ENCODE measurements around the gene ASTN2.

Gene ASTN2

DNA sequence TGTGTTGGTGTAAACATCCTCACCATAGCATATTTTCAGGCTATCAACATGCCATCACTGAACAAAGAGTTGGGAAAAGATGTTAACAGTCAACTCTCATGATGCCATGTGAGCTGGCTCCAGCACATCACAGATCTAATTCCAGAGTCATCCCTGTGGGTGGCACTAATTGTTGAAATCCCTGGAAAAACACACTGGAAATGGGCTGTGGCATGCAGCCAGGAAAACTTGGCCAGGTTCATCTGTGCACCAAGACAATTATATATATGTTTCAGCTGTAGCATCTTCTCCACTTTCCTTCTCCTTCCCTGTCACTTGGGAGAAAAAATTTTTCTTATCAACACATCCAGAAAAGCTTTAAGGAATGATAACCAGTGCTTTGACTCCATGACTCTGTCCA lies 414.0 kb downstream of the ASTN2 start:
- DNase-seq, result no peak

DNA sequence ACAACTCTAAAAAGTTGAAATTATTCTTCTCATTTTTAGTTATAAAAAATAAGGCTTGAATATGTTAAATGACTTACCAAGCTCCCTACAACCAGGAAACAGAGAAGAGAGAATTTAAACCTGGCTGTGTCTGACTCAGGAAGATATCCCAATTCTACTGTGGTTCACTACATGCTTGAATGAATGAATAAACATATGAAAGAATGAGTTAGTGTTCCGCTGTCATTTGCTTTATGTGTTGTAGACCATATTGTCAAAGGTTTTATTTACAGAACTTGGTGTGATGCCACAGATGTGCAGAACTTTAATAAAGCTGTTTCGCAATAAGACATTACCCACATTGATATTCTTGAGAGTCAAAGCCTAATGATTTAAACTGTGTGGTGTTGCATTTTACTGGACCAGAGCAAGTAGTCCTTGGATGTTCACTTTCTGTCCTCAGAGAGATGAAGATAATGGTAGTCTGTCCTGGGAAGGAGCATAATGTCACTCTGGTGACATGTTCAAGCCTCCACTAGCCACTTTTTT lies 414.6 kb downstream of the ASTN2 start:
- DNase-seq, result no peak

DNA sequence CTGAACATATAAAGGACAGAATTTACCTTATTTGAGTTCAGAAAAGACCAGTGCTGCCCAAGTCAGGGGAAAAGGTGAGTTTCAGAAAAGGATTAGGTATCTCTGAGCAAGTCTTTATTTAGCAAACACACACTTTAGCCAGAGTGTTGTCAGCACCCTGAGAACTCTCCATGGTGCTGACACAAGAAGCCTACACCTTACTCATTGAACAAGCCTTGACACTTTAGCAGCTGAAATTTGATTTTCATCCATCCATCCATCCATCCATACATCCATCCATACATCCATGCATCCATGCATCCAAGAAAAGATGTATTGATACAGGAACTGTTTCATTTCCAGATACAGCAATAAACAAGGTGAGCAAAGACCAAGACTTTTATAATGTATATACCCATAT lies 416.6 kb downstream of the ASTN2 start:
- no peak for DNase-seq

DNA sequence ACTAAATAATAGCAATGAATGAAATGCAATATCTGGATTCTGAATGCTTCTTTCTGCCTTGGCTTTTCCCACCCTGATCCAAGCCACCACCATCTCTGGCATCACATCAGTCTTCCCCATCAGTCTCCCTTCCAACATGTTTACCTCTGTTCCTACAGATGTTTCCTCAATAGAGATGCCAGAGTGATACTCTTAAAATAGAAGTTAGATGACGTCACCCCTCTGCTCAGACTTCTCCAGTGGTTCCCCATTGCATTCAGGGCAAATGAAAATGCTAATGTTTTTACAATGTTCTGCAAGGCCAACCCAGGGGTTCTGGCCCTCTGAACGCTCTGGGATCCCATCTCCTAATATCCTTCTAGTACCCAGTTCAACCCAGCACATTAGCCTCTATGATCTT lies 422.0 kb downstream of the ASTN2 start:
- no peak for DNase-seq

DNA sequence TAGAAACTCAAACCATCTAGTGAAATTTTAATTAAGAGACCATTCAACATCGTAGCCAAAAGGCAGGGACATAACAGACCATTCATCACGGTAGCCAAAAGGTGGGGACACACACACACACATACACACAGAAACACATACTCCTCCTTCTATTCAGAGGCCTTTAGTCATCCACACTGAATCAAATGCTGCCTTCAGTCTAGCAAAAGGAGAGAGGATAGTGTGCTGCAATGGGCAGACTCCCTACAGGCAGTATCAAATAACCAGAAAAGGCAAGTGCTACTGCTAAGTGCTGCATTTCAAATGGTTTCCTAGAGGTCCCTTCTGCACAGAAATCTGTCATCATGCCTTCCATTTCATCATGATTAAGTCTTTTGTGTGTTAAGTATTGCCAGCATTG lies 423.8 kb downstream of the ASTN2 start:
- no peak for DNase-seq

DNA sequence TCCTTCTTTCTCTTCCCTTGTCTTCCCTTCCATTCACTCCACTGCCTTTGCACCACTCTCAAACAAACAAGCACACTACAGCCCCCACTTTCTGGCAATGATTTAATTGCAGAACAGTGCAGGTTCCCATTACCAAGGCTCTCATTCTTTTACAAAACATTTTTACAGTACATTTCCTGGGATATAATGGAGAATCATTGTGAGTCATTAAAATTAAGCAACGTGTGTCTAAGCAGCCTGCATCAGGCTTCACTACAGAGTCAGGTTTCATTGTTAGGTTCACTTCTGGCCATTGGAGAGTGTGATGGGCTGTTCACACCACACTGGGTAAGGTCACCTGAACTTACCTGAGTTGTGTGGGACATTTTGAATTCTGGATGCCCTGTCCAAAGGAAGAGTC lies 424.3 kb downstream of the ASTN2 start:
- no peak for DNase-seq

DNA sequence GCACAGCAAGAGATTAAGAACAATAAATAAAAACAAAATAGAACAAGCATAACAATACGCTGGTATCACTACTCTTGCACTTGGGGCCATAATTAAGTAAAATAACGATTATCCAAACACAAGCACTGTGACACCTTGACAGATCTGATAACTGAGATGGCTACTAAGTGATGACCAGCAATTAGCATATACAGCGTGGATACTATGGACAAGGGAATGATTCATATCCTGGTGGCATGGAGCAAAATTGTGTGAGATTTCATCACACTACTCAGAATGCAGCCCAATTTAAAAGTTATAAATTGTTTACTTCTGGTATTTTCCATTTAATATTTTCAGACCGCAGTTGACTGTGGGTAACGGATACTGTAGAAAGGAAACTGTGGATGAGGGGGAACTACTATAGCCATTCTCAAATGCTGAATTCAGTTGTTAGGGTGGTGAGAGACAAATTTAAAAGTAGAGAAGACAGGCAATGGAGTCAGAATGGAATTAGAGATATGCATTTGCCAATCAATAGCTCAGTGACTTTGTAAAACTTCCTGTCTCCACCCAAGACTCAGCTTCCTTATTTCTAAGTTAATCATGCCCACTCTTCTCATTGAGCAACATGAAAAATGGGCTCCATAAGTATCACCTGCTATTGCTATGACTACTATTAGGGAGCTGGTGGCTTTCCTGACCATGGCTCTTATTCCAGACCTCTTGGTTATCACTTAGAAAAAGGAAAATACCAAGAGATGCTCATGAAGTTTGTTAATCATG lies 427.0 kb downstream of the ASTN2 start:
- DNase-seq, result no peak

DNA sequence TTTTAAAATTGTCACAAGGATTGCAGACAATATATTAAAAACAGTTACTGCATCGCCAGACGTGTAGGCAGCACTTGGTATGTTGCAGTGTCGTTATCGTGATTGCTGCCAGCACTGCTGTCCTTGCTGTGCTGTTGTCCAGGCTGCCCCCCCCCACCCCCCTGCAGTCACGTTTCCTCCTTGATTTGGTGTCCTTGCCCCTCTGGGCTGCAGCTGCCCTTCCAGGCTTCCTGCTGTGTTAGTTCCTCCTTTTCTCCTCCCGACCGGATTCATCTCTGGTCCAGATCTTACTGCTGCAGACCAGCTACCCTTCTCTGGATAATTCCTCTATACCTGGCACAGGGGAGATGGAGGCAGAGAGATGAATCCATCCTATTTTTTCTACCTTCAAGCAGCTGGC lies 428.8 kb downstream of the ASTN2 start:
- DNase-seq, result no peak

DNA sequence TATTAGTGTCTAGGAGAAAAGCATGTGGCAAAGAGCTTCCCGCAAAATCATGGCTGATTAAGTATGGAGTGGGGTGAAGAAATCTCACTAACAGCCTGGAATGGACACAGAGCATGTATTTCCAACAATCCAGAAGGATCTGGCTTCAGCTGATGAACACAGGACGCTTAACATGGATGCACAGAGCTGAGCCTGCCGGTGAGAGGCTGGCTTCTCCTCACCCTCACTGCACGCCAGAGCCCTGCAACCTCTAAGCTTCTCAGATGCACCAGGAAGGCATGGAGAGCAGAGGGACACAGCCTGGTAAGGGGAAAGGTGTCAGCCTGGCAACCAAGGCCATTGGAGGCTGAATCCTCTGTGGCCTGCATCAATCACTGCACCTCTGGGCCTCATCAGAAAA lies 429.3 kb downstream of the ASTN2 start:
- DNase-seq, result no peak

DNA sequence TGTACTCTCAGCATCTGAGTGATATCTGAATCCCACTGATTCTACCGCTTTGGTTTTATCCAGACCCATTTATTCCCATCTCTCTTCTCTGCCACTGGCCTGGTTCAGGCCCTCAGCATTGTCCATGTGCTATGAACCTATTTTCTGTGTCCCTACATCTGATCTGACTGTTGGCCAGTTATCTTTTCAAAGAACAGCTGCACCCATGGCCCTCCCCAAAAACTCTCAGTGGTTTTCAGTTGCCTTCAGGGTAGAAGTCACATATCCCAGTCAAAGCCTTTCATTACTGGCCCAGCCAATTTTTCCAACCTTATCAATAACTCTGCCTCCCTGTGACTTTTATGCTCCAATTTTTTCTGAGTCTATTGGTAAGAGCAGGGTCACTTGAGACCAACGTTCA lies 430.7 kb downstream of the ASTN2 start:
- DNase-seq, result no peak

DNA sequence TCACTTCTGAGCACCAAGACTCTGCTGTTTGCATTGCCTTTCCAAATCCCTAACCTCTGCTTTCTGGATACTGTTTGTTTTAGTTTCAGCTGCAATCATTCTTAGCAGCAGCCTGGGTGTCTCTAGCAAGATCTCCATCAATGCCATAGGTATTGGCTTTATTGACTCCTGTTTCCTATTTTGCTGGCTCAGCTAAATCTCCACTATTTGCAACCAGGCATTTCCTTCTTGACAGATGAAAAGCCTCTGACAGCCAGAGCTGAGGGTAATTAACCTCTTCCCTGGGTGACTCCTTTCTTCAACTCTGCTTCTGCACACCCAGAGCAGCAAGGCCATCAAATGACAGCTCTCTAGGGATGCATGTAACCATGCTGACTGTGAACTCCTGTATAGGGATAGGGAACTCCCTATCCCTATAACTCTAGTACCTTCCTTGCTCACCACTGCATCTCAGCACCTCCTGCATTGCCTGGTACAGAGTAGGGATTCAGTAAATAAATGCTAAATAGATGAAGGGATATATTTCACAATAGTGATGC lies 434.2 kb downstream of the ASTN2 start:
- DNase-seq, result no peak

DNA sequence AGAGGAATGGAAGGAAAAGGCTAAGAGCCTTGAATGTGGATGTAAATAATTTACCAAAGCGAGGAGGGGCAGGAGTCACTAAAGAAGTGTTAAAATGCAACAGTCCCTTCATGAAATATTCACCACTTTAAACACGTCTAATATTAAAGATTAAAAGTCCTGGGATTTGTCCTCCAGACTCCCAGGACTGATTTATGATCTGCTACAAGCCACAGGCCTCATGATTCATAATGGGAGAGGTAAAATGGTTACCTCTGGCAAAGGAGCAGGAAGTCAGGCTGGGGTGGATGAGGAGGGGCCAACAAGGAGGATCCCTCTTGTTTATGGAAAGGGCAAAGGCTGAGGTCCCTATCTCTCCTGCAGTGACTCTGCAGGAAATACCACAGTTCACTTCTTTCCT lies 435.4 kb downstream of the ASTN2 start:
- no peak for DNase-seq

DNA sequence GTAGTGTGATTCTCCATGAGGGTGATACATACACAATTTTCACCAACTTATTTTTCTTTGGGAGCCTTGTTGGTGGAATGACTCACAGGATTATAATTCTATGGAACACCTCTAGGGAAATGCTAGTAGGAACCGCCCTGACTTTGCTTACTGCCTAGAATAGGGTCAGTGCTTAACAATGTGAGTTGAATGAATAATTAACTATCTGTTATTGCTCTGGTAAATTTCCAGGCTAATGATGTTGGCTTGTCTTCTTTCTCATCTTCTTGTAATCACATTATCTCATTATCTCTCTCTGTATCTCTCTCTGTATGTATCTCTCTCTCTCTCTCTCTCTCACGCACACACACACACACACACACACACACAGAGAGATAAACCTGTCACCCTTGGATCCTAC lies 436.7 kb downstream of the ASTN2 start:
- DNase-seq, result no peak

DNA sequence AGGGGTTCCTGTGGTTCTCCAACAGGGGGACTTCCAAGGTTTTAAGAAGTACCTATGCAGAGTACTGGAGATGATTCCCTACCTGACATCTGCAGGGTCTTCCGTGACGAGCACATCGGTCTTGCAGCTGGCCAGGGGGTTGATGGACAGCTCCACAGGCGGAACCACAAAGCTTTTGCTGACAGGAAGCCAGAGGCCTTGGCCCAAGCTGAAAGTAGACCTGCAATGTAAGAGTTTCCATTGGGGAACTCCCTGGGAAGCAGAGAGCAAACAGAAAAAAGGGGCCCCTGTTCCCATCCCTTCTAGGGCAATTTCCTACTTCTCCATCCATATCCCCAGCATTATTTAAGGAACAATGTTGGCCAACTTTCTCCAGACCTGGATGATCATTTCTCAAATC lies 439.7 kb downstream of the ASTN2 start:
- no peak for DNase-seq

DNA sequence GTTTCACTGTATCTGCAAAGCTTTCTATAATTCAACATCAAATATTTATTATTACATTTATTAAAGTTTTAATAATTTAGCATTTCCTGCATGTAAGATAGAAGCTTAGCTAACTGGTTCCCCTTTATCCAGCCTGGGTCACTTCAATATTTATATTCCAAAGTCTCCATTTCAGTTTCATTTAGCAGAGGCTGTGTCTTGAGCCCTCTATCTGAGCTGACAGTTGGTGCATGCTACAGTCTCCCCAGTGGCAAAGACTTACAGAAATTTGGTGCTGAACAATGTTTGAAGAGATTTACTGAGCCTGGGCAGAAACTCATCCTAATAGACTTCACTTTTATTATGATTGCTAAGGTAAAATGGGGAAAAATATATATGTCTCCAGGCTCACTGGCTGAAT lies 448.7 kb downstream of the ASTN2 start:
- DNase-seq, result no peak

DNA sequence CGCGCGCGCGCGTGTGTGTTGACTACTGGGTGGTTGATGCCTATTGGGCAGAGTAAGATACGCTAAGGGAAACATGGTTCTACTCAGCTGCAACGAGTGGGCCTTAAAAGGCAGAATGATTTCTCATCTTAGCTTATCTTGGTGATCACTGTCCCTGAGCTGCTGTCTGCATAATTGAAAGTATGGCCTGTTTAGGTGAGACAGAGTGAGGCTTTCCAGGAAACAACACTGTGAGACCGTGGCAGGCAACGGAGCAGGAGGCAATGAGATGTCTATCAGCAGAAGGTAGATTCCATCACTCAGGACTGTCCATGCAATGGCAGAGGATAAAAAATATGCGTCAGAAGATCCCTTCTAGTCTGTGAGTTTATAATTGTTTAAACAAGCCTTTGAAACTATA lies 450.6 kb downstream of the ASTN2 start:
- DNase-seq, result no peak

DNA sequence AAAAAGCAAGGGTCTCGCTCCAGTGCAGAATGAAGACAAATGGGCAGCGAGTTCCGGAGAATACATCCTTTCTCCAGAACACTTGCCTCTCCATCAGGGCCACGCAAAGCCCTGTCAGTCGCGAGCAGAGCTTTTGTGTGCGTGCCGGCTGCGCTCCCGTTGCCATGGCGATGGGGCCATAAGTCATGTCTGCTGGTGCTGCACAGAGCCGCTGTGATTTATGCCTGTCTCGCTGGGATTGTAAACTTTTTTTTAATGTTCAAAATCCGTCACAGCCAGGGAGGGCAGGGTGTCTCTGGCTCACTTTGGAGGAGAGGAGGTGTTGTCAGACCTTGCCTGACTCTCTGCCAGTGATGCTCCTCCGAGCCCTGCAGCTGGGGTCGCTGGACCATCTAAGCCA lies 455.0 kb downstream of the ASTN2 start:
- peak; percentile 27 for DNase-seq

DNA sequence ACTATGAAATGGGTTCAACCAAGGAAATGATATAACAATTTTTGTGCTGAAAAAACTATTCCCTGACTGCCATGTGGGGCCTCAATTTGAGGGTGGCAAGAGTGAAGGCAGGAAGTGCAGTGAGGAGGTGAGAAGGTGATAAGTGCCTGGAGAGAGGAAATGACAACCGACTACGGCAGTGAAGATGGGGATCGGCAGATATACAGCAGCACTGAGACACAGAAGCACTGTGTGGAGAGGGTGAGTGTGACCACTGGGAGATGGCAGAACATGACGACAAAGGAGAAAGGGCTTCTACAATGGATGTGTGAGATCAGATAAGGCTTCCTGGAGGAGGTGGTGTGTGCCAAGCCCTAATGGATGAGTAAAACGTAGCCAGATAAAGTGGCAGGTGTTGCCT lies 456.0 kb downstream of the ASTN2 start:
- DNase-seq, result no peak

DNA sequence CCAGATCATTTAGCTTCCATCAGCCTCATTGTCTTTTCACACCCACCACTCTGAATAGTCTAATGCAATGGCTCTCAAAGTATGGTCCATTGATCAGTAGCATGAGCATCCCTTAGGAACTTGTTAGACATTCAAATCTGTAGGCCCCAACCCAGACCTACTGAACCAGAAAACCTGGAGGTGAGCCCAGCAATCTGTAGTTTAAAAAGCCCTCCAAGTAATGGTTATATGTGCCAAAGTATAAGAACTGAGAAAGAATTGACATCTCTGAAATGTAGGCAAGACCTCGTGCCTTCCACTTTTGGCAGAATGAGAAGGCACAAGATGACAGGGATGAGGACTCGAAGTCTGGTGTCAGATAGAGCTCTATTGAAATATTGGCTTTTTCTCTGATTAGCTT lies 460.1 kb downstream of the ASTN2 start:
- no peak for DNase-seq

DNA sequence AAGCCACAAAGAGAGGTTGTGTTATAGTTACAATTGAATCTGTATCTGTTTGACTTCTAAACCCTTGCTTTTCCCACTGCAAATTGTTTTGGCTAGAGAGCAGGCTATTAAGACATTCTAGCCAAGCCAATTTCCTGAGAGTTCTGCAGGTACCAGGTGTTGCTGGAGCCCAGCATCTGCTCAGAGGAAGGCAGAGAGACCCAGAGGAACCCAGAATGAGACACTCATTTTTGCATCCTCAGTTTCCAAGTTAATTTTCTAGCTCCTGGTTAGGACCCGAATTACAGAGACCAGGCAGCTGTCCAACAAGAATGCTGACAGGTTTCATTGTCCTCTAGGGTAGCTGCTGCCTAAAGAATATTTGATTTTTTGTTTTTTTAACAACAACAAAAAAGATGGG lies 461.6 kb downstream of the ASTN2 start:
- no peak for DNase-seq

DNA sequence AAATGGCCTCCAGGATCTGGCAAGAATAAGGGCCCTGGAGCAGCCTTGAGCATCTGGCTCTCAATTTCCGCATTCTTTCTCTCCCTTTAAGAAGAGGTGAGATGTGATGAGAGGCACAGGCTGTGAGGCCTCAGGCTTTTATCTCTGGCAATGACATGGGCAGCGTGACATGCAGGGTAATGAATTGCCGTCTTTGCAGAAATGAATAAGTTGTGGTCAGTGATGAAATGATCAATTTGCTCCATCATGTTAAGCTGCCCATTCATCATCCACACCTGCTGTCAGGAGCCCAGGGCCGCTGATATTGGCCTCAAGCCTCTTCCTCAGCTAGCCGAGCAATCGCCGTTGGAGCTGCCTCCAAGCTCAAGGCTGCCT lies 462.4 kb downstream of the ASTN2 start:
- DNase-seq, result no peak

DNA sequence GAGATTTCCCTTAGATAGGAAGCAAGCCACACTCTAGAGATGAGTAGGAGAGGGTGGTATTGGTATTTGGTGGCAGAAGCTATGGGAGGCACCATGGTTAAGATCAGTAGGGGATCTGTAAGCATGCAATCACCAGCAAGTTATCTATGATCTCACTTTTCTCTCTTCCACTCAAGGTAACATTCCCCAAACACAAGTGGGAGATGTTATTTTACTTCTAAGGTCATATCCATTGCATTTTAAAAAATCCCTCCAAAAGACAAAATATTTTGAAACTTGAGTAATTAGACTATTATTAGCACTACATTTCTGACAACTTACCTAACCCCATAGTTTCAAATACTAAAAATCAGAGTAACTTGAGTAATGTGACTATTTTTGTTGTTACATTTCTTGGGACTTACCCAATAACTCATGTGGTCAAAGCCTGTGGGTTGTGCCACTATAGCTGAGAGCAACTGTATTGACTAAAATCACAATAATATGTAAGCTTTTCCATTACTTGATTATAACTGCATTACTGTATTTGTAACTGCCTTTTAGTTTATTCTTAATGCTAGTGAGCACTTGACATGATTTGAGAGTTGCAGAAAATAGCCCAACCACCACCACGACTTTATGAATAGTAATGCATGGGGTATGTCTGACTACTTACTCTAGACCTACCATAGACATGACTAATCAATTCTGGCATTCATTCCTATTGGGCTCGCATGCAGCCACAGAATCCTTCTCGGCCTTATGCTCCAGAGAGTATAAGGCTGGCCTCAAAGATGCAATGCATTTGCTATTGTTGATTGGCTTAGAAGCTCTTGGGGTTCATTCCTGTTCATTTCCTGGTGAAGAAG lies 463.0 kb downstream of the ASTN2 start:
- no peak for DNase-seq

DNA sequence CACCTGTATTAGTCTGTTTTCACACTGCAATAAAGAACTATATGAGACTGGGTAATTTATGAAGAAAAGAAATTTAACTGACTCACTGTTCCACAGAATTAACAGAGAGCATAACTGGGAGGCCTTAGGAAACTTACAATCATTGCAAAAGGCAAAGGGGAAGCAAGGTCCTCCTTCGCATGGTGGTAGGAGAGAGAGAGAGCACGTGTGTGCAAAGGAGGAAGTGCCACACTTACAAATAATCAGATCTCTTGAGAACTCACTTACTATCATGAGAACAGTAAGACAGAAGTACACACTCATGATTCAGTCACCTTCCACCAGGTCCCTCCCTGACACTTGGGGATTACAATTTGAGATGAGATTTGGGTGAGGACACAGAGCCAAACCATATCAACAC lies 469.0 kb downstream of the ASTN2 start:
- no peak for DNase-seq
